ENCODE results near the gene CACHD1.

The CACHD1 gene

GRCh38 chr1:64527786-64528185 is 57.9 kb downstream of the CACHD1 start:
- intact Hi-C loops (cut with micrococcal nuclease), result no loop called here
- Mint-ChIP-seq H3K4me1 (ENCODE audit: low read depth) (no peaks in the 10 kb centered on the region), H3K9me3 (no peaks in the 10 kb centered on the region), H3K4me3 (no peak overlapping the region), H3K27me3 (no peaks in the 10 kb centered on the region), H3K36me3 (ENCODE audit: low read depth) (no peaks in the 10 kb centered on the region), H3K27ac (no peak overlapping the region)

GRCh38 chr1:64530969-64531692 is 61.2 kb downstream of the CACHD1 start:
- Mint-ChIP-seq H3K27me3 (no peaks in the 10 kb centered on the region), H3K4me1 (ENCODE audit: low read depth) (no peaks in the 10 kb centered on the region), H3K36me3 (ENCODE audit: low read depth) (no peaks in the 10 kb centered on the region), H3K4me3 (no peak overlapping the region), H3K9me3 (no peaks in the 10 kb centered on the region), H3K27ac (no peak overlapping the region)
- intact Hi-C loops (cut with micrococcal nuclease), result no loop called here

GRCh38 chr1:64532646-64533045 is 62.7 kb downstream of the CACHD1 start:
- intact Hi-C loops (cut with micrococcal nuclease), result no loop called here
- no peaks in the 10 kb centered on the region for H3K27me3 Mint-ChIP-seq

DNA sequence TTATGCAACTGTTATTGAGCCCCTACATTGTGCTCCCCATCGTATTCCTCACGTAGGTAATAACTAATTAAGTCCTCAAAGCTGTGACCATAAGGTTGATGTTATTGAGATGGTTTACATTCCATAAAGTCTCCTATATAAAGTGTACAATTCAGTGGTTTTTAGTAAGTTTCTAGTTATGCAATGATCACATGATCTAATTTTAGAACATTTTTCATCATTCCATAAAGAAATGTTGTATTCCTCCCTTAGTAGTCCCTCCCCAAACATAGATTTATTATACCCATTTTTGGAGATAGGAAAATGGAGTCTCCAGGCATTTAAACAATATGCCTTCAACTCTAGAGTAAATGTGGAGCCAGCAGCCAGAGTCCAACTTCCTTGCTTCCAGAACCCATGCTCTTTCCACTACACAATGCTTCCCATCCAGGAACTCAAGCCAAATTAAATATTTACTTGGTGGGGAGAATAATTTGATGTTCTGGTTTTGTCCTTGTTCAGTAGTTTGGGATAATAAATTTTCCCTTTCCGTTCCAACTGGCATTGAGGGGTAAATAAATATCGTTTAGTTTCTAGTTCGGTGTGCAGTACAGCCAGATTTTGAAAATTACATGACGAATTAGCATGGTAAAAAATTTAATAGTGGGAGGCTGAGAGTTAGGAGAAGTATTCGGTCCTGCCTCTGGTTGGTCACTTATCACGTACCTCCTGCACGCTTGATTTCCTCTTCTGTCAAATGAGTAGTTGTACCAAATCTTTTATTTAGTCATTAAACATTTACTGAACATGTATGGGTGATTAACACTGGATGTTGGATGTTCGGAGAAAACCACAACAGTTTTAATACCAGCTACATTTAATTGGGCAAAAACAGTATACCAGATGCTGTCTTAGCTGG is 66.3 kb downstream of the CACHD1 start:
- H3K27ac Mint-ChIP-seq, result no peak overlapping the region
- peaks cover 5% of the 10 kb centered on the region for H3K4me1 Mint-ChIP-seq (ENCODE audit: low read depth)
- H3K36me3 Mint-ChIP-seq (ENCODE audit: low read depth), result no peaks in the 10 kb centered on the region
- no peaks in the 10 kb centered on the region for H3K9me3 Mint-ChIP-seq
- H3K4me3 Mint-ChIP-seq, result no peak overlapping the region
- no peaks in the 10 kb centered on the region for H3K27me3 Mint-ChIP-seq
- intact Hi-C loops (cut with micrococcal nuclease), result no loop called here

More at GRCh38 chr1:64532646-64533045, 62.7 kb downstream of the CACHD1 start:
- Mint-ChIP-seq H3K36me3 (ENCODE audit: low read depth) (no peaks in the 10 kb centered on the region), H3K27ac (no peak overlapping the region), H3K4me3 (no peak overlapping the region), H3K4me1 (ENCODE audit: low read depth) (no peaks in the 10 kb centered on the region), H3K9me3 (no peaks in the 10 kb centered on the region)

GRCh38 chr1:64536836-64537490 is 67.0 kb downstream of the CACHD1 start:
- Mint-ChIP-seq H3K27ac (no peak overlapping the region), H3K4me3 (no peak overlapping the region), H3K27me3 (no peaks in the 10 kb centered on the region), H3K9me3 (no peaks in the 10 kb centered on the region), H3K36me3 (ENCODE audit: low read depth) (no peaks in the 10 kb centered on the region), H3K4me1 (ENCODE audit: low read depth) (peaks cover 5% of the 10 kb centered on the region)
- intact Hi-C loops (cut with micrococcal nuclease), result no loop called here

DNA sequence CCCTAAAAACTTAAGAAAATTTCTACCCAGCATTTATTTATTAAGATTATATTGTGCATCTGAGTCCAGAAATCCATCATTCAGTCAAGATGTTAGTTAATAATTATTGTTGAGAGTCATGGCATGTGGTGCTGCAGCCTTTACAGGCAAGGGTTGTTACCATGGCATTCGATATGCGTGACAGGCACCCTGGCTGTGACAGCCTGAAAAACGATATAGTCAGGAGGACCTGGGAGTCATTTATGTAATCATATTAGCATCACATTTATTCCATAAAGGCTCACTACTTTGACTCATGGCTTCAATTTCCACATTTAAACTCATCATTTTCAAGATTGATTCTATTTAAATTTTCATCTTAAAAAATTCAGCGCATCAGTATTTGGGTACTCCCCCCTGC is 68.0 kb downstream of the CACHD1 start:
- Mint-ChIP-seq H3K27ac (no peak overlapping the region), H3K36me3 (ENCODE audit: low read depth) (no peaks in the 10 kb centered on the region), H3K9me3 (no peaks in the 10 kb centered on the region), H3K4me3 (no peak overlapping the region), H3K27me3 (no peaks in the 10 kb centered on the region), H3K4me1 (ENCODE audit: low read depth) (peaks cover 5% of the 10 kb centered on the region)
- intact Hi-C loops (cut with micrococcal nuclease), result no loop called here

DNA sequence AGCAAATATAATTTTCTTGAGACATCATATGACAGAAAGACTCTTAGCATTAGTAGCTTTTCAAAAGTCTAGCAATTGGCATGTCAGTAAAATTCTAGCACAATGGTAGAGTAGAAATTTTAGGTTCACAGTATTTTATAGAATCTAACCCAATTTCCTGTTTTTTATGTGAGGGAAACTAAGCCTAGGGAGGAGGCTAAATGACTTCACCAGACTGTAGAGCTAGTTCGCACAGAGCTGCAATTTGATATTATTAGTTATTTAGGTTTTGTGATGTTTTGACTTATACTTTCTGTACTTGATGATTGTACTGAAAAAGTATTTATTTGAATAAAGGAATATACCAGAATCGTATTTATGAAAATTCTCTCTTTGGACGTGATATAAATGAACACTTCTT is 68.5 kb downstream of the CACHD1 start:
- Mint-ChIP-seq H3K27me3 (no peaks in the 10 kb centered on the region), H3K27ac (no peak overlapping the region), H3K4me3 (no peak overlapping the region), H3K36me3 (ENCODE audit: low read depth) (no peaks in the 10 kb centered on the region), H3K4me1 (ENCODE audit: low read depth) (peaks cover 5% of the 10 kb centered on the region), H3K9me3 (no peaks in the 10 kb centered on the region)
- intact Hi-C loops (cut with micrococcal nuclease), result no loop called here

DNA sequence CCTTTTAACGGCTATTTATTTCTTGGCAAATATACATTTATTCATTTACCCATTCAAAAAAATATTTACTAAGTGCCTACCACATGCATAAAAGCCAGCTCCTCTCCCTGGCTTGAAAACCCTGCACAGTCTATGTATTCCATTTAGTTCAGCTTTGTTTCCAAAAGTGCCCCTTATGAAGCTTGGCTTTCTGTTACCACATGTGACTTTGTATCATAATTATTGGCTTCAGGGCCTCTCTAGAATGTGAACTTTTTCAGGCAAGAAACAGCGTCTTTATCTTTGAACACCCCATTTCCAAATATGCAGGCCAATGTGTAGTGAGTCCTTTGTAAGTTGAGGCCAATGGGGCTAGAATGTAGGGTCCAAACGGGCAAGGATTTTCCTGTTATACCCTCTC is 69.4 kb downstream of the CACHD1 start:
- intact Hi-C loops (cut with micrococcal nuclease), result no loop called here

DNA sequence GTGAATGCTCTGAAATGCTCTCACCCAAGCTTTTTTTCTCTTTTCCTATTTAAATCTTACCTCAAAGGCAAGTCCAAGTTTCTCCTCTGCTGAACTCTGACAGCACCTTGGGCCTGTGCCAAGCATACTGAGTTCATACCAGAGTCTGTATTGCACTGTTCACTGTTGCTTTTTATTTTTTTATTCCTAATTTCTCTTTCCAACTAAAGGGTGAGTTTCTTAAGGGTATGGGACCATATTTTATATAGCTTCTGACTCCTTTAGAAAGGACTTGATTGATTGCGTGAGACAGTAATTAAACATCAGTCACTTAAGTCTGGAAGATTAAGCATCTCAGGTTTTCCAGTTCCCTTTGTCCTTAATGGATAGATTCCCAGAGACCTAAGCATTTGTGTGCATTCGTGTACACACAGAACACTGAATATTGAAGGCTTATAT is 69.9 kb downstream of the CACHD1 start:
- H3K27ac Mint-ChIP-seq, result no peak overlapping the region
- no peaks in the 10 kb centered on the region for H3K27me3 Mint-ChIP-seq
- H3K9me3 Mint-ChIP-seq, result no peaks in the 10 kb centered on the region
- H3K4me1 Mint-ChIP-seq (ENCODE audit: low read depth), result peaks cover 5% of the 10 kb centered on the region
- no peak overlapping the region for H3K4me3 Mint-ChIP-seq
- intact Hi-C loops (cut with micrococcal nuclease), result no loop called here
- no peaks in the 10 kb centered on the region for H3K36me3 Mint-ChIP-seq (ENCODE audit: low read depth)

More for the DNA sequence above, 69.4 kb downstream of the CACHD1 start:
- H3K36me3 Mint-ChIP-seq (ENCODE audit: low read depth), result no peaks in the 10 kb centered on the region
- no peak overlapping the region for H3K4me3 Mint-ChIP-seq
- H3K27me3 Mint-ChIP-seq, result no peaks in the 10 kb centered on the region
- H3K27ac Mint-ChIP-seq, result no peak overlapping the region
- peaks cover 5% of the 10 kb centered on the region for H3K4me1 Mint-ChIP-seq (ENCODE audit: low read depth)
- no peaks in the 10 kb centered on the region for H3K9me3 Mint-ChIP-seq

- no peaks in the 10 kb centered on the region for H3K9me3 Mint-ChIP-seq
- peaks cover 5% of the 10 kb centered on the region for H3K4me1 Mint-ChIP-seq (ENCODE audit: low read depth)
- H3K36me3 Mint-ChIP-seq (ENCODE audit: low read depth), result no peaks in the 10 kb centered on the region
- intact Hi-C loops (cut with micrococcal nuclease), result no loop called here
- no peak overlapping the region for H3K27ac Mint-ChIP-seq
- no peaks in the 10 kb centered on the region for H3K27me3 Mint-ChIP-seq
- no peak overlapping the region for H3K4me3 Mint-ChIP-seq
Measured at GRCh38 chr1:64540265-64540791, 70.4 kb downstream of the CACHD1 start.

DNA sequence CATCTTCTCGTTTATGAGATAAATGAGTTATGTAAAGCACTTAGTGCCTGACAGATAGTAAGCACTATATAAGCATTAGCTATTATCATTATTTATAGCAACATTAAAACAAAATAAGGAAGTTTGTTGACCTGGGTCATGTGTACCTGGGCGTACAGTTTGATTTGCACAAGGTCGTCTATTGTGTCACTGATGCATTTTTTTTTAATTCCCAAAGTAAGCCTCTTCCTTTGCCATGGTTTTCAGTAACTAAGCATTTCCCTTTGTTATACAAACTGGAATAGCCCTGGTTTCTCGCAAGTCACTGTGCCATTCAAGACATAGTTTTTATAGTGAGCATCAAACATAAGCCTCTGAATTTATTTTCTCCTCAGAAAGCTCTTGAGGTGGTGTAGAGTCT is 72.2 kb downstream of the CACHD1 start:
- H3K9me3 Mint-ChIP-seq, result no peaks in the 10 kb centered on the region

DNA sequence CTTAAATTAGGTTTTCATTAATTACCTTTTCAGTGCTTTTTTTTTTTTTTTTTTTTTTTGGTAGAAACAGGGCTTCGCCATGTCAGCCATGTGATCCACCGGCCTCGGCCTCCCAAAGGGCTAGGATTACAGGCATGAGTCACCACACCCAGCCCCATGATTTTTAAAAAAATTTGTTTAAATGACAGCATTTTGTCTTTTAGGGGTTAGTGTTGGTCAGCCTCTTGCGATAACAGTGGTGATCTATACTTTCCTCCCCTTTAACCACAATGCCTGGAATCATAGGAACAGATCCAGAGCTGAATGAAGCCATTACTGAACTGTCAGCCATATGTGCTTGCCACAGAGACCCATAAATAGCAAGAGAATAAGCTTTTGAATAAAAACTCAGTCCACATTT is 73.9 kb downstream of the CACHD1 start:
- Mint-ChIP-seq H3K9me3 (no peaks in the 10 kb centered on the region), H3K4me3 (no peak overlapping the region), H3K27me3 (no peaks in the 10 kb centered on the region), H3K27ac (no peak overlapping the region), H3K4me1 (ENCODE audit: low read depth) (peaks cover 5% of the 10 kb centered on the region), H3K36me3 (ENCODE audit: low read depth) (no peaks in the 10 kb centered on the region)
- intact Hi-C loops (cut with micrococcal nuclease), result no loop called here

More for the DNA sequence above, 72.2 kb downstream of the CACHD1 start:
- Mint-ChIP-seq H3K4me3 (no peak overlapping the region), H3K27me3 (no peaks in the 10 kb centered on the region), H3K36me3 (ENCODE audit: low read depth) (no peaks in the 10 kb centered on the region), H3K4me1 (ENCODE audit: low read depth) (peaks cover 5% of the 10 kb centered on the region), H3K27ac (no peak overlapping the region)
- intact Hi-C loops (cut with micrococcal nuclease), result no loop called here

DNA sequence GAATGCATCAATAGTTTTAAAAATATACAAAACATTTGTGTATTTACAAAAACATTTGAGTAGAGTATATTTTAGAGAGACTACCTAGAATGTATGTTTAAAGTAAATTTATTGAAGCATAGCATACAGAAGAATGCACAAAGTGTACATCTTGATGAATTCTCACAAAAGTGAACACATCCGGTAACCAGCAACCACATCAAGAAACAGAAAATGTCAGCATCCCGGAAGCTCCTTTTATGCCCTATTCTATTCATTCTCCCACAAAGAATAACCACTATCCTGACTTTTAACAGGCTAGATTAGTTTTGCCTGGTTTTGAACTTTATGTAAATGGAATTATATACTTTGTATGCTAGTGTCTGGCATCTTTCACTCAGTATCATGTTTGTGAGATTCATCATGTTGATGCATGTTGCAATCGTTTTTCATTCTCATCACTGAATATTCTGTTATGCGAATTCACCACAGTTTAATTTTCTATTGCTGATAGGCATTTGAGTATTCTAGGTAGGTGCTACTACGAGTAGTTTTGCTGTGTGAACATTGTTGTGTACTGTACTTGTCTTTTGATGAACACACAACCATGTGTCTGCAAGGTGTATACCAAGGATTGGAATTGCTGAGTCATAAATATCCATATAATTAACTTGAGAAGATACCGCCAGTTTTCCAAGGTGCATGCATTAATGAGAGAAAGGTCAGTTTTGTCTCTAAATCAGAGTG is 75.4 kb downstream of the CACHD1 start:
- intact Hi-C loops (cut with micrococcal nuclease), result no loop called here
- peaks cover 5% of the 10 kb centered on the region for H3K4me1 Mint-ChIP-seq (ENCODE audit: low read depth)
- no peaks in the 10 kb centered on the region for H3K36me3 Mint-ChIP-seq (ENCODE audit: low read depth)
- no peaks in the 10 kb centered on the region for H3K9me3 Mint-ChIP-seq
- no peak overlapping the region for H3K27ac Mint-ChIP-seq
- no peaks in the 10 kb centered on the region for H3K27me3 Mint-ChIP-seq
- H3K4me3 Mint-ChIP-seq, result no peak overlapping the region
